Activated naive CD4-positive, alpha-beta T cell treated with anti-CD3 and anti-CD28 coated beads, Interleukin-2, amount 50 U/mL, for 24 hours (primary cell): ENCODE data around the gene ANKRD53.

Experiments
- H3K27ac Mint-ChIP-seq: one replicate; pipeline ENCODE4 v1.8.0; 2021; ENCODE audit warnings: mild to moderate bottlenecking, mixed read lengths
- H3K27me3 Mint-ChIP-seq: one replicate; pipeline ENCODE4 v1.8.0; 2021; ENCODE audit warnings: mixed read lengths
- H3K36me3 Mint-ChIP-seq: one replicate; pipeline ENCODE4 v1.8.0; 2021; ENCODE audit warnings: mixed read lengths
- H3K4me1 Mint-ChIP-seq: one replicate; pipeline ENCODE4 v1.8.0; 2021; ENCODE audit warnings: mixed read lengths
- H3K4me3 Mint-ChIP-seq: one replicate; pipeline ENCODE4 v1.8.0; 2021; ENCODE audit warnings: mild to moderate bottlenecking, mixed read lengths
- H3K9me3 Mint-ChIP-seq: one replicate; pipeline ENCODE4 v1.8.0; 2021; ENCODE audit warnings: mixed read lengths

Gene ANKRD53

GRCh38 chr2:70977605-70978205 is 725 bp upstream of the ANKRD53 start:
- peak overlapping the region; percentile 85 for H3K27ac Mint-ChIP-seq
- no peaks in the 10 kb centered on the region for H3K9me3 Mint-ChIP-seq
- H3K36me3 Mint-ChIP-seq: no peaks in the 10 kb centered on the region
- H3K4me3 Mint-ChIP-seq: peak overlapping the region; percentile 84
- H3K4me1 Mint-ChIP-seq: peaks cover 16% of the 10 kb centered on the region
- H3K27me3 Mint-ChIP-seq: peaks cover under 1% of the 10 kb centered on the region

- Mint-ChIP-seq H3K36me3 (no peaks in the 10 kb centered on the region), H3K4me3 (peak overlapping the region; percentile 50), H3K27me3 (no peaks in the 10 kb centered on the region), H3K9me3 (no peaks in the 10 kb centered on the region), H3K27ac (no peak overlapping the region), H3K4me1 (peaks cover 16% of the 10 kb centered on the region)
Observed at GRCh38 chr2:70979180-70979488, 704 bp downstream of the ANKRD53 start.

GRCh38 chr2:70979626-70980025 is 1.2 kb downstream of the ANKRD53 start:
- no peak overlapping the region for H3K27ac Mint-ChIP-seq
- H3K4me3 Mint-ChIP-seq: no peak overlapping the region
- no peaks in the 10 kb centered on the region for H3K9me3 Mint-ChIP-seq
- H3K36me3 Mint-ChIP-seq: peaks cover 2% of the 10 kb centered on the region
- no peaks in the 10 kb centered on the region for H3K27me3 Mint-ChIP-seq
- peaks cover 20% of the 10 kb centered on the region for H3K4me1 Mint-ChIP-seq

- H3K27ac Mint-ChIP-seq: no peak overlapping the region
- H3K27me3 Mint-ChIP-seq: no peaks in the 10 kb centered on the region
- H3K9me3 Mint-ChIP-seq: no peaks in the 10 kb centered on the region
- no peak overlapping the region for H3K4me3 Mint-ChIP-seq
- H3K4me1 Mint-ChIP-seq: peaks cover 31% of the 10 kb centered on the region
- H3K36me3 Mint-ChIP-seq: peaks cover 2% of the 10 kb centered on the region
Observed at GRCh38 chr2:70981421-70981820, 3.0 kb downstream of the ANKRD53 start.

GRCh38 chr2:70981866-70982810 is 3.7 kb downstream of the ANKRD53 start:
- Mint-ChIP-seq H3K36me3 (peaks cover 2% of the 10 kb centered on the region), H3K9me3 (no peaks in the 10 kb centered on the region), H3K27me3 (no peaks in the 10 kb centered on the region), H3K4me1 (peaks cover 27% of the 10 kb centered on the region), H3K27ac (no peak overlapping the region), H3K4me3 (no peak overlapping the region)

- Mint-ChIP-seq H3K27ac (no peak overlapping the region), H3K27me3 (no peaks in the 10 kb centered on the region), H3K9me3 (no peaks in the 10 kb centered on the region), H3K36me3 (peaks cover 2% of the 10 kb centered on the region), H3K4me3 (no peak overlapping the region), H3K4me1 (peaks cover 19% of the 10 kb centered on the region)
Observed at GRCh38 chr2:70982971-70983370, 4.5 kb downstream of the ANKRD53 start.

GRCh38 chr2:70983506-70984227 is 5.2 kb downstream of the ANKRD53 start:
- H3K36me3 Mint-ChIP-seq: peaks cover 4% of the 10 kb centered on the region
- peaks cover 15% of the 10 kb centered on the region for H3K4me1 Mint-ChIP-seq
- no peak overlapping the region for H3K4me3 Mint-ChIP-seq
- H3K27me3 Mint-ChIP-seq: no peaks in the 10 kb centered on the region
- H3K27ac Mint-ChIP-seq: no peak overlapping the region
- H3K9me3 Mint-ChIP-seq: no peaks in the 10 kb centered on the region

- Mint-ChIP-seq H3K4me3 (no peak overlapping the region), H3K9me3 (no peaks in the 10 kb centered on the region), H3K4me1 (peaks cover 15% of the 10 kb centered on the region), H3K36me3 (peaks cover 4% of the 10 kb centered on the region), H3K27ac (no peak overlapping the region), H3K27me3 (no peaks in the 10 kb centered on the region)
Observed at GRCh38 chr2:70984228-70984575, 5.8 kb downstream of the ANKRD53 start.

- H3K27ac Mint-ChIP-seq: peak overlapping the region; percentile 52
Observed at GRCh38 chr2:70984576-70985282, 6.3 kb downstream of the ANKRD53 start.

GRCh38 chr2:70985283-70985688 is 6.9 kb downstream of the ANKRD53 start:
- Mint-ChIP-seq H3K27me3 (no peaks in the 10 kb centered on the region), H3K4me3 (no peak overlapping the region), H3K27ac (peak overlapping the region; percentile 49), H3K9me3 (no peaks in the 10 kb centered on the region), H3K36me3 (peaks cover 4% of the 10 kb centered on the region), H3K4me1 (peaks cover 15% of the 10 kb centered on the region)

More at GRCh38 chr2:70984576-70985282, 6.3 kb downstream of the ANKRD53 start:
- Mint-ChIP-seq H3K4me3 (no peak overlapping the region), H3K36me3 (peaks cover 4% of the 10 kb centered on the region), H3K9me3 (no peaks in the 10 kb centered on the region), H3K27me3 (no peaks in the 10 kb centered on the region), H3K4me1 (peaks cover 15% of the 10 kb centered on the region)

GRCh38 chr2:70985956-70986355 is 7.5 kb downstream of the ANKRD53 start:
- Mint-ChIP-seq H3K27me3 (no peaks in the 10 kb centered on the region), H3K4me1 (peaks cover 16% of the 10 kb centered on the region), H3K4me3 (no peak overlapping the region), H3K36me3 (peaks cover 4% of the 10 kb centered on the region), H3K27ac (no peak overlapping the region), H3K9me3 (no peaks in the 10 kb centered on the region)

- Mint-ChIP-seq H3K27me3 (no peaks in the 10 kb centered on the region), H3K36me3 (peaks cover 6% of the 10 kb centered on the region), H3K4me3 (no peak overlapping the region), H3K4me1 (peaks cover 21% of the 10 kb centered on the region), H3K9me3 (no peaks in the 10 kb centered on the region), H3K27ac (no peak overlapping the region)
Observed at GRCh38 chr2:70986499-70987189, 8.2 kb downstream of the ANKRD53 start.

GRCh38 chr2:70987386-70987785 is 9.0 kb downstream of the ANKRD53 start:
- Mint-ChIP-seq H3K4me3 (no peak overlapping the region), H3K9me3 (no peaks in the 10 kb centered on the region), H3K27ac (no peak overlapping the region), H3K36me3 (peaks cover 6% of the 10 kb centered on the region), H3K27me3 (no peaks in the 10 kb centered on the region), H3K4me1 (peaks cover 24% of the 10 kb centered on the region)

- Mint-ChIP-seq H3K9me3 (no peaks in the 10 kb centered on the region), H3K4me3 (no peak overlapping the region), H3K36me3 (peaks cover 9% of the 10 kb centered on the region), H3K4me1 (peaks cover 30% of the 10 kb centered on the region), H3K27me3 (no peaks in the 10 kb centered on the region), H3K27ac (no peak overlapping the region)
Observed at GRCh38 chr2:70988151-70988550, 9.7 kb downstream of the ANKRD53 start.
